Astrocyte (in vitro differentiated cells and primary cell): ENCODE results near the gene HES5.

Experiments used
- CTCF ChIP-seq: IDR thresholded peaks from 2 replicates; pipeline ENCODE4 v1.5.1; 2011; ENCODE audit warnings: low read depth, mild to moderate bottlenecking, inconsistent platforms, low read length, moderate library complexity; ENCODE audit not compliant: insufficient read depth
- EZH2 ChIP-seq: IDR thresholded peaks from 2 replicates; pipeline ENCODE4 v1.6.1; 2012; ENCODE audit warnings: mild to moderate bottlenecking, low read length, inconsistent platforms; ENCODE audit not compliant: insufficient read depth

GRCh38 chr1:2510366-2511155, 19.5 kb downstream of the HES5 start:
- TF ChIP-seq CTCF (no peak), EZH2 (no peak)
